NCI-H748 (cell line): ENCODE results near the gene ATAD5.
"Not testable (repeated sequence)": the region's sequence is repeated elsewhere in the genome, so short reads cannot be mapped to it uniquely, and the experiment has no call there.

ENCODE experiments used
- DNase-seq: peaks from one replicate; lab custom pipeline; 2025; ENCODE audit not compliant: unreplicated experiment; lab: John Stamatoyannopoulos, UW

ATAD5 gene

DNA sequence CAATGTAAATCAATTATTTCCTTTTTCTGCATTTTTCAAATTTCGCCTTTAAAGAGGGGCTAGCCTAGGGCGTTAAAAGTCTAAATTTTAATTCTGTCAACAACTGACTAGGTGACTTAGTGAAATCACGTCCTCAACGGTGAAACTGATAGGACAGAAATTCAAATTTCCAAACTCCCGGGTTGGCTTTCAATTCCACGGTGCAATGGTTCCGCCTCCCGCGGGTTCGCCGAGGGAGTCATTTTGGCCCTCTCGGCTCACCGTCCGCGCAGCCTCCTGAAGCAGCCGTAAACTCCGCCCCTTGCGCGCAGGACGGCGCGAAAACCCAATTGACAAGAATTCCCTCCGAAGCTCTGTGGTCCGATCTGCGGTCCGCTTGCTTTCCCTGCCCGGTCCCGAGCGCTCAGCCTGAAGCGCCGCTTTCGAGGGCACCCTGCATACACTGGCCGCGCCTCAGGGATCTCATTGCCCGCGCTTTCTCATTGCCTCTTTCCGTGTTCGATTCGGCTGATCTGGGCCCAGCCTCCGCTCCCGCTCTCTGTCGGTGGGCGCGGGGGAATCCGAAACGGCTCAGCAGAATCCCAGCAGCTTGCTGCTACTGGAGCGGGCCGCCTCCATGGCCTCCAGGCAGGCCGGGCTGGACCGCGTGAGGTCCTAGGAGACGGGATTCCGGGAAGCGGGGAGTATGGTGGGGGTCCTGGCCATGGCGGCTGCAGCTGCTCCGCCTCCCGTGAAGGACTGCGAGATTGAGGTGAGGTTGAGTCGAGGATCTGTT lies at the start of gene ATAD5:
Gene ATAD5 (plus strand): TSS at position 304 of the 775 bp plus-strand sequence. CDS start 382 bp downstream, at position 686.
- DNase-seq: peak; percentile 96

GRCh38 chr17:30782206-30782605 lies 49.6 kb upstream of the ATAD5 start:
- DNase-seq: no peak

GRCh38 chr17:30788918-30789317 lies 42.8 kb upstream of the ATAD5 start:
- DNase-seq: no peak

- no peak for DNase-seq
These were observed 41.5 kb upstream of the ATAD5 start for GRCh38 chr17:30790279-30790678.

- no peak for DNase-seq
These were observed 38.3 kb upstream of the ATAD5 start for GRCh38 chr17:30793282-30793977.

DNA sequence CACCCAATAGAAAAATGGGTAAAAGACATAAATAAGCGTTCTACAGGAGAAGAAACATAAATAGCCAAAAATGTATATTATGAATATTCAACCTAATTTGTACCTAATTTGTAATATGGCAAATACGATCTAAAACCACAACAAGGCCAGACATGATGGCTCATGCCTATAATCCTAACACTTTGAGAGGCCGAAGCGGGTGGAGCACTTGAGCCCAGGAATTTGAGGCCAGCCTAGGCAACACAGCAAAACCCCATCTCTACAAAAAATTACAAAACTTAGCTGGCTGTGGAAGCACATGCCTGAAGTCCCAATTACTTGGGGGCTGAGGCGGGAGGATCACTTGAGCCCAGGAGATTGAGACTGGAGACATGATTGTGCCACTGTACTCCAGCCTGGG lies 37.4 kb upstream of the ATAD5 start:
- DNase-seq: no peak

GRCh38 chr17:30796016-30796415 lies 35.8 kb upstream of the ATAD5 start:
- DNase-seq: no peak

DNA sequence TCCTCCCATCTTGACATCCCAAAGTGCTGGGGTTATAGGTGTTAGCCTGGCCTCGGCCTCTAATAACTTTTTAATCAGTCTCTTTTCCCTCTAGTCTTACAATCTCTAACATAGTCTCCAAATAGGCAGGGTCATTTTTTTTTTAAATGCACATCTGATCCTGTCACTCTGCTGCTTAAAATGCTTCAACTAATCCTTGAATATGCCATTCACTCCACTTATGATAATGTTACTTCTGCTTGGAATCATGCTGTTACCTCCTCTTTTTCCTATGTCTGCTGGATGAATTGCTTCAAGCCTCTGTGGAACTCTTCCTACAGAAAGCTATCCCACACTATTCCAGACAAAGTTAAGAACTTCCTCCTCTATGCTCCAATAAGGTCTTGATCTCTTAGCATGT lies 30.1 kb upstream of the ATAD5 start:
- no peak for DNase-seq

GRCh38 chr17:30805944-30806456 lies 25.8 kb upstream of the ATAD5 start:
- DNase-seq: no peak

GRCh38 chr17:30807896-30808295 lies 23.9 kb upstream of the ATAD5 start:
- no peak for DNase-seq

DNA sequence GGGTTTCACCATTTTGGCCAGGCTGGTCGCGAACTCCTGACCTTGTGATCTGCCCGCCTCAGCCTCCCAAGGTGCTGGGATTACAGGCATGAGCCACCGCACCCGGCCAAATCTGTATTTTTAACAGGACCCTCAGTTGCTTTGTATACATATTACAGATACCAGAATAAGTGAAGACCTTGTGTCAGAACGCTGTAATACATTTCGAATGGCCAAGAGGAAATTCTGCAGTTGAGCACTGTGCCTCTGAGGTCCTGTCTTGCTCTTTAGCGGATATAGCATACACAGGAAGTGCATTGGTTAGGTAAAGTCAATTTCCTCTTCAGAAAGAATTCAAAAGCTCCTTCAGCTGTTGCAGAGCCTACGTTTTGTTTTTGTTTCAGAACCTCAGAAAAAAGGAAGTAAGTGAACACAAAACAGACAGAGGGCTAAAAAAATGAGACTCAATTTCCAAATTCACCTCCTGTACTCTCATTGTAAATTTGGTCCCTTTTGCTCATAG lies 22.9 kb upstream of the ATAD5 start:
- DNase-seq: no peak

GRCh38 chr17:30809867-30810266 lies 21.9 kb upstream of the ATAD5 start:
- DNase-seq: no peak

DNA sequence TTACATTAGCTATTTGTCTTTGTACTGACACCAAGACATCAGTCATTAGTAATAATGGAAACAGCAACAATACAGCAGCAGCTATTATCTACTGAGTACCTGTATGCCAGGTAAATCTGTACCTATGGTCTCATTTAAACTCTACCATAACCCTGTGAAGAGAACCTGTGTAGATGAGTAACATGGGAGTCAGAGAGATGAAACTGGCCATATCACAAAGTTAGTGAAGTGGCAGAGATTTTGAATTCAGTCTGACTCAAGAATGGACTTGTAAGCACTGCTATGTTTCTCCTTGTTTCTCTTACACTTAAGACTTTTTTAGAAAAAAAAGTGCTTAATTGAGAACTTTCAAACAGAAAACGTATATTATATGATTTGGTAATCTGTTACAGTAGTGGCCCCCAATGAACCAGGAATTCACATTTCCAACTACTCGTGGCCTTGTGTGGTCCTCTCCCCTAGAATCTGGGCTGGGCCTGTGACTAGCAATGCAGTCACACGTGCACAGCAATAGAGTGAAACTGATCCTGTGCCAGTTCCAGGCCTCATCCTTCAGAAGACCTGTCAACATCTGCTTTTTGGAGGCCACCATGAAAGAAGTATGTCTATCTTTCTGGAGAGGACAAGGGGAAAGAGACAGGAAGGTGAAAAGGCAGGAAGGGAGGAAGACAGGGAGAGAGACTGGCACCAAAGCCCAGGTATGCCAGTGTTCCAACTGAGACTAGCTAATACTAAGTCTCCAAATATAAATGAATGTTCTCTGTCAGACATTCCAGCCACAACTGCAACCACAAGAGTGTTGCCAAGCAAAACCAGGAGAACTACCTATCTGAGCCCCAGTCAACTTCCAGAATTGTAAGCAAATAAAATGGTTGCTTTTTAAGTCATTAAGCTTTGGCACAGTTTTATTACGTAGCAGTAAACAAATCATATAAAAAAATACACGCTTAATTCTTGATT lies 19.3 kb upstream of the ATAD5 start:
- no peak for DNase-seq

GRCh38 chr17:30814236-30814635 lies 17.5 kb upstream of the ATAD5 start:
- DNase-seq: not testable (repeated sequence)

- DNase-seq: not testable (repeated sequence)
These were observed 16.9 kb upstream of the ATAD5 start for GRCh38 chr17:30814860-30815259.

- no peak for DNase-seq
These were observed 15.6 kb upstream of the ATAD5 start for GRCh38 chr17:30816165-30816564.

DNA sequence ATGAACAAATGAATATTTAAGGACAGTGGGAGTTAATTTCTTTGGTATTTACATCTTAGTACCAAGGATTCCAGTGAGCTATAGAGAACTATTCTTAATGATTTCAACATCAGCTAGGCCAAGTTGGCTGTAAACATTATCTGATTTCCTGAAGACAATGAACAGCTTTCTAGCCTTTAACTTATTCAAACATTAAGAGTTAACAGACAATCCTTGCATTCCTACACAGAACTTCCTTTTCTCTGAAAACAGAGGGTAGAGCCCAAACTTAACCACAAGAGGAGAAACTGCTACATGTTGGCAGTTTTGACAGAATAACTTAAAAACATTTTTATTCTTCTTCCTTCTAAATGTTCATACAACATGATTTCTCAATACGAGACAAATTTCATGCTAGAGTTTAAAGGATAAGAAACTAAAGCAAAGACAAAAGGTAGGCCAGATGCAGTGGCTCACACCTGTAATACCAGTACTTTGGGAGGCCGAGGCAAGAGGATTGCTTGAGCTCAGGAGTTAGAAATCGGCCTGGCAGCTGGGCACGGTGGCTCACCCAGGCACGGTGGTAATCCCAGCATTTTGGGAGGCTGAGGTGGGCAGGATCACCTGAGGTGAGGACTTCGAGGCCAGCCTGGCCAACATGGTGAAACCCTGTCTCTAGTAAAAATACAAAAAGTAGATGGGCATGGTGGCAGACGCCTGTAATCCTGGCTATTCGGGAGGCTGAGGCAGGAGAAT lies 11.6 kb upstream of the ATAD5 start:
- no peak for DNase-seq

DNA sequence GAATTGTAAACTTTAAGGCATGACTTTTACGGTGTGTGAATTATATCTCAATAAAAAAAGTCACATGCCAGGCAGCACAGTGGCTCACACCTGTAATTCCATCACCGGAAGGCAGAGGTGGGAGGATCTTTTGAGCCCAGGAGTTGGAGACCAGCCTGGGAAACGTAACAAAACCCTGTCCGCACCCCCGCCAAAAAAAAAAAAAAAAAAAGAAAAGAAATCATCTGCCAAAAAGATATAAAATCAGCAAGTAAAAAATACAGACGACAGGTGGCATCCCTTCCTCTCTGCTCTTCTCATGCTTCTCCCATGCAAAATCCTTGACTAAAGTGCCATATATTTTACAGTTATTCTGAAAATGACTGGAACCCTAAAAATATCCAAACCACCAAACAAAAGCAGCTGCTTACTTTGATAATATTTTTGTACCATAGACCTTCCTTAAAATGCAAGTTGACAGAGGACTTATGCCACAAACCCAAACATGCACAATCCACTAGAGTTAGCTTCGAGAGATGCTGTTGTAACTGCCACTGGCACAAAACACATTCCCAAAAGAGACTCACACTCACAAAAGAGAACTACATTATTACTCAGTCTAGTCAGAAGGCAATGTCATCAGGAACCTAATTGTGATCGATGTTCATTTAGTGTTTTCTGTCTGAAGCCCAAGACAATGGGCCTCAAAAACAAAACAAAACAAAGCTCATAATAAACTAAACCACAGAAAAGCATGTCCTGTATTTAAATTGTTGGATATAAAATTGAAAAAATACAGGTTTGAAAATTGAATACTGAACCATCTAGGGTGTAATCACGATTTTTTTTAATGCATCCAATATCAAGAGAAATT lies 9.7 kb upstream of the ATAD5 start:
- no peak for DNase-seq

GRCh38 chr17:30822919-30823318 lies 8.8 kb upstream of the ATAD5 start:
- not testable (repeated sequence) for DNase-seq
